Spinal cord (tissue), 10 donors: ENCODE results near the gene PHKA2. TPM values are rescaled to one million over a fixed set of nuclear protein-coding genes. Genes with fewer than 3 reads are reported as not detected.

ENCODE experiments used
- DNase-seq, 6 donors: peaks; one replicate each; pipeline versions ENCODE4 v3.0.0 to v3.0.0-alpha.2; 2013 to 2015; ENCODE audit warnings: low spot score in 6 of 6, low read depth in 4 of 6
- H3K27ac ChIP-seq: one replicate; pipeline ENCODE4 v1.5.1; 2013; ENCODE audit warnings: low read depth, low read length, control low read depth
- H3K27me3 ChIP-seq: one replicate; pipeline ENCODE4 v1.6.1; 2013; ENCODE audit warnings: low read length; ENCODE audit not compliant: control insufficient read depth, insufficient read depth
- H3K36me3 ChIP-seq: one replicate; pipeline ENCODE4 v1.6.1; 2013; ENCODE audit warnings: low read length; ENCODE audit not compliant: control insufficient read depth, insufficient read depth
- H3K4me1 ChIP-seq: one replicate; pipeline ENCODE4 v1.6.1; 2013; ENCODE audit warnings: low read length; ENCODE audit not compliant: control insufficient read depth, insufficient read depth
- H3K4me3 ChIP-seq: one replicate; pipeline ENCODE4 v1.5.1; 2013; ENCODE audit warnings: low read depth, low read length, control low read depth
- H3K9me3 ChIP-seq: one replicate; pipeline ENCODE4 v1.6.1; 2013; ENCODE audit warnings: low read length; ENCODE audit not compliant: control insufficient read depth, insufficient read depth
- WGBS: methylation state at CpG from one replicate; pipeline ENCODE4 v1.1.5; 2013; ENCODE audit warnings: missing lambda C conversion rate; ENCODE audit not compliant: insufficient coverage; 5-methylcytosine and 5-hydroxymethylcytosine counted together
- polyA plus RNA-seq, 2 donors: library from polyadenylated mRNA; unstranded; fragments of 120-200 nt; gene quantifications; one replicate each; pipeline ENCODE4 v1.2.1, GENCODE V29; 2013; ENCODE audit not compliant: insufficient read length in 2 of 2
- total RNA-seq, 2 donors: library from RNA; depleted of rRNA in 1 of 2; stranded (reverse); fragments of 120-200 nt in 1 of 2; fragments of >200 nt in 1 of 2; gene quantifications; one replicate each; pipeline versions ENCODE4 v1.2.3 to v1.2.4, GENCODE V29; 2013 to 2014
- donor health status: healthy.

The PHKA2 gene
- total and polyA plus RNA-seq, 4 donors, result 16.8 to 31.7 (median 24.2) TPM

DNA sequence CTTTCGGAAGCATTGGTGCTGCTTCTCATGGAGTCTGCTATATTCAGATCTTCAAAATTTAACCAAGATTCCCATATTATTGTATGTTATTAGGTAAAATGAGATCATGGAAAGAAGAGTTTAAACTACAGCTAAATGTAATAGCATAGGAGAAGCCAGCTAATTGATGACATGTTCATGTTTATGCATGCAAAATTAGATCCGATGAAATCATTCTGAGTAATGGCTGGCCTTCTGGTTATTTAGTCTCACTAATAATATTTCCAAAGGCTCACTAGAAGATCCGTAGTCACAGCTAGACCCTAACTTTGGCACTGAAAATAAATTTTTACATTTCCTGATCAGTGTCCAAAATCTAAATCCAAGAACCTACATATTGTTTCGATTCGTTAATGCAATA, 19.8 kb upstream of the PHKA2 start:
- Histone ChIP-seq H3K4me3 (no peak overlapping the region), H3K36me3 (no peaks in the 10 kb centered on the region), H3K27me3 (peaks cover 2% of the 10 kb centered on the region), H3K4me1 (no peaks in the 10 kb centered on the region), H3K9me3 (no peaks in the 10 kb centered on the region), H3K27ac (no peak overlapping the region)
- WGBS, result 86% methylated on average over 1 of the region's 5 CpGs
- DNase-seq, result no peak

DNA sequence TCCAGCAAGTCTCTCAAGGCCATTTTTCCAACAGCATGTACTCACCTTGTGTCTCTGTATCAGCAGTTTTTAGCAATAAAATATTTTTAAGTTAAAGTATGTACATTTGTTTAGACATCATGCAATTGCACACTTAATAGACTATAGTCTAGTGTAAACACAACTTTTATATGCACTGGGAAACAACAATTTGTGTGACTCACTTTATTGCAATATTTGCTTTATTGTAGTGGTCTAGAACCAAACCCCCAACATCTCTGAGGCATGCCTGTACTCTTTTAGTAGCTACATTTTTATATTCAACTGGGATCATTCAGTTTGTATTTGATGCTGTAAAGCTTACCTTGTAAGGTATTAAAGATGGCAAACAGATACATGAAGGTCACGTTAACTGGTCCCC, 14.7 kb upstream of the PHKA2 start:
- no peak for DNase-seq
- Histone ChIP-seq H3K4me1 (no peaks in the 10 kb centered on the region), H3K4me3 (no peak overlapping the region), H3K27me3 (peaks cover 2% of the 10 kb centered on the region), H3K27ac (no peak overlapping the region), H3K36me3 (no peaks in the 10 kb centered on the region), H3K9me3 (no peaks in the 10 kb centered on the region)
- 60% methylated on average over 1 of the region's 1 CpG for WGBS

GRCh38 chrX:18997916-18998315, 14.0 kb upstream of the PHKA2 start:
- no peaks in the 10 kb centered on the region for H3K36me3 ChIP-seq
- H3K9me3 ChIP-seq, result no peaks in the 10 kb centered on the region
- H3K4me3 ChIP-seq, result no peak overlapping the region
- no peak overlapping the region for H3K27ac ChIP-seq
- 33% methylated on average over 3 of the region's 4 CpGs for WGBS
- peak in 1 of 6 donors; percentile 48 for DNase-seq
- no peaks in the 10 kb centered on the region for H3K4me1 ChIP-seq
- peaks cover 2% of the 10 kb centered on the region for H3K27me3 ChIP-seq

DNA sequence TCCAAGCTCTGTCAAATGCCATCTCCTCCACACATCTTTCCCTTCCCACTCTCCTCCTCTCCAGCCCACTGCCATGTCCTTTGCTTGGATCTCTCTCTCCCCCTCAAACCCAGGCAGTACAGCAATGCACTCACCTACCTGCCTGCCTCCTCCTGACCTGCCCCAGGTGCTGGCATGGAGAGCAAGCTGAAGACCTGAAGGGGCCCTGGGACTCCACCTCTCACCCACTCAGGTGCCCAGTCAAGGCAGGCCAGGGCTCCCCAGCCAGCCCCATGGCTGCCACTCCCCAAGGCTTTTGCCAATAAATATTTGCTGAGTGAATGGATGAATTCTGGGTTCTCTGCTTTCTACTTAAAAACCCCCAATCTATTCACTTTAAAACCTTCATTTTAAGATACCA, 12.6 kb upstream of the PHKA2 start:
- Histone ChIP-seq H3K4me1 (no peaks in the 10 kb centered on the region), H3K27me3 (peaks cover 2% of the 10 kb centered on the region)
- DNase-seq, result no peak

GRCh38 chrX:18995221-18995620, 11.3 kb upstream of the PHKA2 start:
- Histone ChIP-seq H3K9me3 (no peaks in the 10 kb centered on the region), H3K36me3 (no peaks in the 10 kb centered on the region), H3K4me3 (no peak overlapping the region), H3K4me1 (no peaks in the 10 kb centered on the region), H3K27me3 (peaks cover 2% of the 10 kb centered on the region), H3K27ac (no peak overlapping the region)
- no CpG with 5 or more reads among the region's 3 CpGs for WGBS
- DNase-seq, result no peak

More for the DNA sequence above, 12.6 kb upstream of the PHKA2 start:
- H3K27ac ChIP-seq, result no peak overlapping the region
- no peaks in the 10 kb centered on the region for H3K9me3 ChIP-seq
- H3K4me3 ChIP-seq, result no peak overlapping the region
- H3K36me3 ChIP-seq, result no peaks in the 10 kb centered on the region

GRCh38 chrX:18994713-18995112, 10.8 kb upstream of the PHKA2 start:
- no peak for DNase-seq
- WGBS, result no CpG with 5 or more reads among the region's 3 CpGs
- Histone ChIP-seq H3K9me3 (no peaks in the 10 kb centered on the region), H3K27me3 (peaks cover 2% of the 10 kb centered on the region), H3K4me1 (no peaks in the 10 kb centered on the region), H3K27ac (no peak overlapping the region), H3K4me3 (no peak overlapping the region), H3K36me3 (no peaks in the 10 kb centered on the region)

- Histone ChIP-seq H3K27me3 (no peaks in the 10 kb centered on the region), H3K9me3 (no peaks in the 10 kb centered on the region), H3K4me3 (no peak overlapping the region), H3K4me1 (no peaks in the 10 kb centered on the region), H3K27ac (no peak overlapping the region), H3K36me3 (no peaks in the 10 kb centered on the region)
- 88% methylated on average over 4 of the region's 7 CpGs for WGBS
- no peak for DNase-seq
Observed at GRCh38 chrX:18992829-18993228, 8.9 kb upstream of the PHKA2 start.

- H3K9me3 ChIP-seq, result no peaks in the 10 kb centered on the region
- DNase-seq, result peak in 1 of 6 donors; percentile 10
- peaks cover 2% of the 10 kb centered on the region for H3K27me3 ChIP-seq
- no peaks in the 10 kb centered on the region for H3K4me1 ChIP-seq
- no peaks in the 10 kb centered on the region for H3K36me3 ChIP-seq
- H3K4me3 ChIP-seq, result peak overlapping the region; percentile 74
- peak overlapping the region; percentile 79 for H3K27ac ChIP-seq
- WGBS, result 53% methylated on average over 2 of the region's 4 CpGs
Observed at GRCh38 chrX:18985186-18985435, 1.2 kb upstream of the PHKA2 start.

GRCh38 chrX:18984381-18985185, 669 bp upstream of the PHKA2 start:
- Histone ChIP-seq H3K27ac (peak overlapping the region; percentile 79), H3K36me3 (no peaks in the 10 kb centered on the region), H3K4me1 (no peaks in the 10 kb centered on the region), H3K27me3 (peaks cover 2% of the 10 kb centered on the region), H3K9me3 (no peaks in the 10 kb centered on the region), H3K4me3 (peak overlapping the region; percentile 74)
- DNase-seq, result peak; percentile 26 to 87 (median 44)
- WGBS, result 17% methylated on average over 71 of the region's 71 CpGs

GRCh38 chrX:18981124-18981807, 2.6 kb downstream of the PHKA2 start:
- DNase-seq, result no peak
- no peak overlapping the region for H3K4me3 ChIP-seq
- no peaks in the 10 kb centered on the region for H3K4me1 ChIP-seq
- 88% methylated on average over 4 of the region's 6 CpGs for WGBS
- no peaks in the 10 kb centered on the region for H3K9me3 ChIP-seq
- H3K36me3 ChIP-seq, result no peaks in the 10 kb centered on the region
- H3K27ac ChIP-seq, result no peak overlapping the region
- H3K27me3 ChIP-seq, result peaks cover 2% of the 10 kb centered on the region
